HuH-7.5 (cell line): Measurements from ENCODE around the gene PRDM15.

Experiments
- DNase-seq: peaks from one replicate; pipeline ENCODE4 v3.0.0; 2011; ENCODE audit warnings: low spot score

PRDM15 gene

DNA sequence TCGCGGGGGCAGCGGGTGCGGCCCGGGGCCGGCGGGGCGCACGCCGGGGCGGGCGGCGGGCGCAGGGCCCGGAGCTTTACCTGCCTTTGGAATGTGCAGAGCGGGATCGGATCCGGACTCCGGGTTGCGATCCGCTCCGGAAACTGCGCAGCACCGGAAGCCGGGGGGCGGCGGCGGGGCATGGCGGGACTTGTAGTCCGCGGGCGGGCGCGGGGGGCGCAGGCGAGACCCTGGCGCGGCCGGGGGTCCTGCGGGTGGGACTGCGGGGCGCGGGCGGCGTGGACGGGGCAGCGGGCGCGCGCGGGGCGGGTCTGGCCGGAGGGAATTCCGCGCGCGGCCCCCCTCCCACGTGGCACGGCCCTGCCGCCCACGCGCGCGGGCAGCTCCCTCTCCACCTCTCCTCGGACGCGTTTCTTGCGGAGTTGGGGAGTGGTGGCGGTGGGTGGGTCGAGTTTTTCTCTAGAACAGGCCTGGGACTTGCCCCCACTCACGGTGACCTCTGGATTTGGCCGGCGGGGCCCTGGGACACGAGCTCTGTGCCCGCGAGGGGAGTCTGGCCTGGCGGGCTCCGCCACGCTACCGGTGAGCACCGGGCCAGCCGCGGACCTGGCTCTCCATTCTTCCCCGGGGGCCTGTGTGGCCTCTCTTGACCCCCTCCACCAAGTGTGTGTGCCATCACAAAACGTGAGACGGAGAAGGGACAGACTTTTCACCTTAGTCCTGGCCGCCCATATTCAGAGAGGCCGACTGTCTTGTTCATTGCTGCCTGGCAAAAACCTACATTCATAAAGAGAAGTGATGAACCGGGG lies at the start of gene PRDM15:
Gene PRDM15 (minus strand): TSS at position 155 of the 809 bp plus-strand sequence. CDS start 18,981 bp downstream, outside the sequence.
- DNase-seq, result peak; percentile 88

DNA sequence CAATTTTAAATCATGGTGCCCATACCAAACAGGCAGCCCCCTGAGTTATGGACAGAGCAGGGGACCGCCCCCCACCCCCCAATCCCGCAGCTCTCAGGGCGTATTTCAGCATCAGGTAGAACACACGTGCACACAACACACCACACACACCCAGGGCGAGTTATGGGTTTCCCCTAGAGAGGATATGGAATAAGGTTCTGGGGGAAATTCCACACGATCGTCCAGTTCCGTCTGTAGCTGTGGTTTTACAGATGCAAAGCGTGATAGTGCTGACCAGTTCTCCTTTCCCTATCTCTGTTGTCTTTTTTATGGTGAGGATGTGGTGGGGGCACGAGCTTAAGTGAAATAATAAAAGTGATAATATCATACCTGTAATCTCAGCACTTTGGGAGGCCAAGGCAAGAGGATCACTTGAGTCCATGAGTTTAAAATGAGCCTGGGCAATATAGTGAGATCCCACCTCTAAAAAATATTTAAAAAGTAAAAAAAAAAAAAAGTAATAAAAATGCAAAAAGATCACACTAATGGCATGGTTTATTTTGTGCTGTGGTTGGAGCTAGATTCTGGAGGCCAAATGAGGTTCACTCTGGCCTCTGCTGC lies 49.6 kb upstream of the PRDM15 start:
- no peak for DNase-seq

- no peak for DNase-seq
Measured at GRCh38 chr21:41927727-41928409, 48.7 kb upstream of the PRDM15 start.

GRCh38 chr21:41926807-41927171 lies 47.6 kb upstream of the PRDM15 start:
- DNase-seq, result no peak

DNA sequence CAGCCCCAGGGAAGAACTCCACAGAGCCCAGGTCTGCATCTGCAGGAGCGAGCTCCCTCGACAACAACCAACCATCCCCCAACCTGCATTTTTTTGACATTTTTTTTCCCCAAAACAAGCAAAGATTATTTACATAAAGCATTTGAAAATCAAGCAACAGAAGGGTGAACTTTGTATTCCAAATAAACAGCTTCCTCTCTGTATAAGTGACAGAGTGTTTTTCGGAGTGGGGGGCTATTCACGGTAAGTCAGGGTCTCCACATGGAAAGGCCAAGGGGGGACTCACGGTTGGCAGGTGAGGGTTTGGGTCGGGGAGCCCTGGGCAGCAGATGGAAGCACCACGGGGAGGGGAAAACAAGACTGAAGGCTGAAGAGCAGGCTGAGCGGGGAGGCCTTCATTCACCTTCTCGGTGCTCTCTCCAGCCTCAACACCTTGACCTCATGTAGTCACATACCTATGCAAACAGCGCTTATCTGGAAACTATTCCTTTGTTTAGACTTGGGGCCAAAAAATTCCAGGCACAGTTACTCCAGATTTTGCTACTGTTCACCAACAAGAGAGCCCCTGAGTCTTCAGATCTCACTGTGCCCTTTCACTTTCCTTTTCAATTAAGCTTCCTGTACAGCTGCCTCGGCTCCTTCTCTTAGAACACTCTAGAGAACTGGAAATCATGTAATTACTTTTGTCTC lies 47.1 kb upstream of the PRDM15 start:
- DNase-seq, result peak; percentile 47

- no peak for DNase-seq
Measured at GRCh38 chr21:41925767-41926116, 46.6 kb upstream of the PRDM15 start.

DNA sequence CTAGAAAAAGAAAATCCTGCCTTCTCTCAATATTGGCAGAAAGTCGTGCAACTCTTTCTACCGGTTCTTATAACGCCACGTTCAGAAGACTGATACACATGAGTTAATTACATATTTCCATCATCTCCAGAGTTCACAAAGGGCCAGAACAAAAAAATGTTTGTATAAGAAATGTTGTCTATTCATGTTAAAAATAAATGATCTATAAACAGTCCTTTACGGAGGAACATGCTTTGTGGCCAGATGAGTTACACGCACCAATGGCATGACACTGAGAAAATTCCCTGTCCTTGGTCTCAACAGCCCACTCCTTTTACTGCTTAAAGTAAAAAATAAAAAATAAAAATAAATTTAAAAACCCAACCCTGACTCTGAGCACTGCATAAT lies 45.2 kb upstream of the PRDM15 start:
- no peak for DNase-seq

DNA sequence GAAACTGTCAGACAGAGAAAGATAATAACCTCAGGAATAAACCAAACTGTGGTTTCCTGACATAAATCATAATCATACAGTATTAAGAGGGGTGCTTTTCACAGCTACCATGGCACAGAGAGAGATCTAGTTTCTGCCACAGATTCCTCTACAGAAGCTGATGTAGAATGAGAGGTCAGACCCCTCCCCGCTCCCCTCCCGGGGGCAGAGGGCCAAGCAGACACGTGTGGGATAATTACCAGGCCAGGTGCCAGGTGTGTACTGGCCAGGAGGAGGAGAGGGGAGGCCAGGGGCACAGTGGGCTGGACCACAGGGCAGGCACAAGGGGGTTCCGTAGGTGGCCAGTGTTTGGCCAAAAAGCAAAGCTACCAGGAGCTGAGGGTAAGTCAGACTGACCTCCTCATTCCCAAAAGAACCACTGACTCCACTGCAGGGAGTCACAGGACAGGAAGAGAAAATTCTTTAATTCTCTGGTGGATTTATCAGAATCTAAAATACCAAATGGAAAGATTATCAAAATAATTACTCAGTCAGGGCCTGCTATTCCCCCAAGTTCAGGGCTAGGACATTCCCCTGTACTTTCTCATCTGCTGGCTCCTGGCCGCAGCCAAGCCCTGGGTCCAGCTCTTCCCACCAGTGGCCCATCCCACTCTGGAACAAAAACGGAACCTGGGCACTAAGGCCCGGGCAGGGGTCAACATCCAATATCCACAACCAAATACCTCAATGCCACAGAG lies 44.7 kb upstream of the PRDM15 start:
- DNase-seq, result no peak

DNA sequence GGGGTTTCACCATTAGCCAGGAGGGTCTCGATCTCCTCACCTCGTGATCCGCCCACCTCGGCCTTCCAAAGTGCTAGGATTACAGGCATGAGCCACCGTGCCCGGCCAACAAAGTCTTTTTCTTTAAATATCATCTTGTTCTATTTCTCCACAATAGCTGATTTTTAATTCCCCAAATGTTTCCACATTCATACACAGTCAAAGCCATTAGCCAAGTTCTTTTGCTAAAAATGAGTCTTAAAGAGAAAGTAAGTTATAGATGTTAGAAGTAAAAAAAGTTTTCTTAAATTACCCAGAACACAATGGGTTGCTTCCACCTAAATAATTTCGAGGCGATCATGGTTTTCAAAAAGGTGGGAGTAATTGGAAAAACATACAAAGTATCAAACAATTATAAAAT lies 44.0 kb upstream of the PRDM15 start:
- no peak for DNase-seq

- no peak for DNase-seq
Measured at GRCh38 chr21:41921021-41921420, 41.9 kb upstream of the PRDM15 start.

DNA sequence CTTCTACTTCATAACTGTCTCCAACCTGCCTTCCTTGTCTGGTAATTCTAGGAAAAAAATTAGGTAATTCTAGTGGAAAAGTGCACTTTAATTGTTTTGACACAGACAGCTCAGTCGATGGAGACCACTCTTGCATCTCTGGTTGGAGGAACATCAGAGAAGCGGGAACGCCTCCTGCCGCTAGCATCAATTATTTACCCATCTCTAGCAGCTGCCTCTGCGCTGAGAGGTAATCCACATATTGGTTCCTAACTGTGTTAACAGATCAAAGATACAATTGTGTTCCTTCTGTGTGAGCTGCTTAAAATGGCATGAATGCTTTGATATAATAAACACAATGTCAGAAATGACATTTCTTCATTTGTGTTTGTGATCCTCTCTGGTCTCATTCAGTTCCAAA lies 41.3 kb upstream of the PRDM15 start:
- DNase-seq, result no peak

GRCh38 chr21:41919666-41920398 lies 40.7 kb upstream of the PRDM15 start:
- no peak for DNase-seq

- no peak for DNase-seq
Measured at GRCh38 chr21:41918561-41919358, 39.6 kb upstream of the PRDM15 start.

GRCh38 chr21:41917531-41917930 lies 38.4 kb upstream of the PRDM15 start:
- DNase-seq, result no peak

GRCh38 chr21:41916888-41917433 lies 37.8 kb upstream of the PRDM15 start:
- DNase-seq, result no peak

DNA sequence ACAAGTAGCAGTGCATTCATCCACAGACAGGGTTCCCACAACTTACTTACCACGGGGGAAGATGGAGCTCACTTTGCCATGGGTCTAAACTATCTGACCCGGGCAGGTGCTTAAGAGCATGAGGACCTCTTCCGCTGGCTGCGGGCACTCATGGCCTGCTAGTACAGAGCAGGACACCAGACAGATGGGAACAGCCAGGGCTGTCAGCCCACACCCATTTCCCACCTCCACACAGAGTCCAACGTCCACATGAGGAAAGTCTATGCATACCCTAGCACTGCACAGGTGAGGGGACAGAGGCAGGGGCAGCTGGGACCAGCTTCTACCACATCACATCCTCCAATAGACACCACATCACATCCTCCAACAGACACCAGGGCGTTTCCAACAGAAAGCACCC lies 35.8 kb upstream of the PRDM15 start:
- DNase-seq, result no peak

- DNase-seq, result no peak
Measured at GRCh38 chr21:41914358-41914757, 35.2 kb upstream of the PRDM15 start.

GRCh38 chr21:41913230-41913629 lies 34.1 kb upstream of the PRDM15 start:
- DNase-seq, result no peak

GRCh38 chr21:41908829-41909228 lies 29.7 kb upstream of the PRDM15 start:
- DNase-seq, result no peak
